Measurements from ENCODE around the gene DNAJB12.

The DNAJB12 gene

GRCh38 chr10:72285972-72286521 lies 68.7 kb downstream of the DNAJB12 start:
- no peak for DNase-seq

DNA sequence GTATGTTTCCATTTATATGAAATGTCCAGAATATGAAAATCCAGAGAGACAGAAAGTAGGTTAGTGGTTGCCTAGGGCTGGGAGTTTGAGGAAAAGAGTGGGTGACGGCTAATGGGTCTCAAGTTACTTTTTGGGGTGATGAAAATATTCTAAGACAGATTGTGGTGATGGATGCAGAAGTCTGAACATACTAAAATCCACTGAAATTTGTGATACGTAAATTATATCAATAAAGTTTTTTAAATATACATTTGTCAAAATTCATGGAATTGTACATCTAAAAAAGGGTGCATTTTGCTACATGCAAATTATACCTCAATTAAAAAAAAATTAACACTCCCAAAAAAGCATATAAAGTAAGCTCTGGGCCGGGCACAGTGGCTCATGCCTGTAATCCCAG lies 71.6 kb downstream of the DNAJB12 start:
- DNase-seq = no peak

Measured in COR-L47 (cell line).